ENCODE data around the gene GRIN2C.

Gene GRIN2C

GRCh38 chr17:74873874-74874614 is 14.4 kb upstream of the GRIN2C start:
- POLR2A ChIA-PET = interaction anchor here (0.6 to 3.3 kb wide), 21 partner anchors 8 to 642 kb away, joined by 3 to 49 read pairs (median 12); partner anchors contain the start of genes HID1, MRPL58, NAT9 and NUP85
- Histone ChIP-seq H3K9me3 (ENCODE audit: control insufficient read depth, insufficient read depth, low read depth, low read length) (no peaks in the 10 kb centered on the region), H3K27ac (ENCODE audit: extremely low read depth, low read depth, low read length) (peak overlapping the region; percentile 62; the same call in 1 of the 2 replicates), H3K4me3 (ENCODE audit: low read depth, low read length) (peak overlapping the region; percentile 67), H3K36me3 (ENCODE audit: control insufficient read depth in 2 of 2, insufficient read depth in 1 of 2, low read length in 2 of 2) (peaks cover 0 to 21% of the 10 kb centered on the region in 2 experiments; a peak in 1 of 3 replicates), H3K4me1 (ENCODE audit: control insufficient read depth, insufficient read depth, low read length) (peaks cover 10% of the 10 kb centered on the region)
- CTCF ChIA-PET = interaction anchor here (0.6 to 7.4 kb wide), 8 partner anchors 9 to 886 kb away, joined by 3 to 83 read pairs (median 6); partner anchors contain the start of gene GRIN2C
- TF ChIP-seq ZNF114 (tag by site-specific recombination; IDR thresholded peaks at IDR 0.05) (no peak), ZNF335 (tag by site-specific recombination; conservative IDR thresholded peaks at IDR 0.05) (peak; percentile 96), BCL11B (tag by site-specific recombination; IDR thresholded peaks at IDR 0.05; ENCODE audit: low read depth) (no peak), ZNF311 (tag by site-specific recombination; IDR thresholded peaks at IDR 0.05; ENCODE audit: borderline replicate concordance) (no peak), ZNF341 (tag by site-specific recombination; IDR thresholded peaks at IDR 0.05; ENCODE audit: low read depth) (peak; percentile 59), SP2 (tag by site-specific recombination; IDR thresholded peaks at IDR 0.05) (peak; percentile 34; the same call in 1 of the 2 replicates), ZNF394 (tag by site-specific recombination; IDR thresholded peaks at IDR 0.05; ENCODE audit: borderline replicate concordance) (peak; percentile 37; the same call in 1 of the 2 replicates)

- peak overlapping the region; percentile 83 for H3K4me3 ChIP-seq (ENCODE audit: low read depth, low read length)
- CTCF ChIA-PET = interaction anchor here (0.6 to 7.4 kb wide), 9 partner anchors 8 to 887 kb away, joined by 3 to 83 read pairs (median 6); partner anchors contain the start of genes GRIN2C and OTOP2
- POLR2A ChIA-PET = interaction anchor here (0.6 to 3.3 kb wide), 78 partner anchors 8 to 907 kb away, joined by 3 to 49 read pairs (median 4); partner anchors contain the start of genes CDR2L, GRB2, HID1 and JPT1
- H3K9me3 ChIP-seq (ENCODE audit: control insufficient read depth, insufficient read depth, low read depth, low read length) = no peaks in the 10 kb centered on the region
- H3K4me1 ChIP-seq (ENCODE audit: control insufficient read depth, insufficient read depth, low read length) = peaks cover 10% of the 10 kb centered on the region
- H3K36me3 ChIP-seq (ENCODE audit: control insufficient read depth in 2 of 2, insufficient read depth in 1 of 2, low read length in 2 of 2) = peaks cover 0 to 28% of the 10 kb centered on the region in 2 experiments; a peak in 1 of 3 replicates
- H3K27ac ChIP-seq (ENCODE audit: extremely low read depth, low read depth, low read length) = peak overlapping the region; percentile 62; the same call in 1 of the 2 replicates
- no peak for TF ChIP-seq BCL11A (tag by site-specific recombination; IDR thresholded peaks at IDR 0.05; ENCODE audit: low read depth)
- no peak for TF ChIP-seq TSHZ1 (tag by site-specific recombination; IDR thresholded peaks at IDR 0.05; ENCODE audit: borderline replicate concordance)
- TF ChIP-seq ZNF2 (tag by site-specific recombination; IDR thresholded peaks at IDR 0.05) = 0 out of 2 replicates have a peak, but pooled peaks have one; percentile 31
- no peak for TF ChIP-seq ZNF214 (tag by site-specific recombination; IDR thresholded peaks at IDR 0.05; ENCODE audit: borderline replicate concordance)
- TF ChIP-seq ZNF776 (tag by site-specific recombination; IDR thresholded peaks at IDR 0.05; ENCODE audit: borderline replicate concordance) = no peak
- TF ChIP-seq ZNF777 (tag by site-specific recombination; IDR thresholded peaks at IDR 0.05; ENCODE audit: borderline replicate concordance) = no peak
- no peak for TF ChIP-seq GLI2 (tag by site-specific recombination; IDR thresholded peaks at IDR 0.05; ENCODE audit: borderline replicate concordance, low read depth)
- TF ChIP-seq ZNF391 (tag by site-specific recombination; IDR thresholded peaks at IDR 0.05; ENCODE audit: borderline replicate concordance, low read depth) = peak; percentile 61; the same call in 1 of the 2 replicates
- TF ChIP-seq KLF16 (tag by site-specific recombination; IDR thresholded peaks at IDR 0.05) = peak; percentile 76
- peak; percentile 70 for TF ChIP-seq ZBTB17 (tag by site-specific recombination; IDR thresholded peaks at IDR 0.05)
- 0 out of 2 replicates have a peak, but pooled peaks have one; percentile 28 for TF ChIP-seq ZBTB48 (tag by site-specific recombination; IDR thresholded peaks at IDR 0.05)
- peak; percentile 28; the same call in 1 of the 2 replicates for TF ChIP-seq KLF9 (tag by site-specific recombination; IDR thresholded peaks at IDR 0.05; ENCODE audit: low read depth)
- no peak for TF ChIP-seq ZNF837 (tag by site-specific recombination; IDR thresholded peaks at IDR 0.05)
- peak; percentile 78 for TF ChIP-seq ZNF629 (tag by site-specific recombination; IDR thresholded peaks at IDR 0.05)
- TF ChIP-seq KLF10 (tag by site-specific recombination; IDR thresholded peaks at IDR 0.05) = peak; percentile 99
- peak; percentile 44; the same call in 1 of the 2 replicates for TF ChIP-seq WT1 (tag by site-specific recombination; IDR thresholded peaks at IDR 0.05)
- peak; percentile 57 for TF ChIP-seq ZNF366 (tag by site-specific recombination; conservative IDR thresholded peaks at IDR 0.05)
- no peak for TF ChIP-seq ZNF704 (tag by site-specific recombination; IDR thresholded peaks at IDR 0.05)
- TF ChIP-seq SP3 (tag by site-specific recombination; IDR thresholded peaks at IDR 0.05) = peak; percentile 98
Observed at GRCh38 chr17:74873037-74873873, 13.6 kb upstream of the GRIN2C start.

All from HEK293 (cell line).